Lower leg skin (tissue), 4 donors: Measurements from ENCODE around the gene CENPP. TPM values are rescaled to one million over a fixed set of nuclear protein-coding genes. Genes with fewer than 3 reads are reported as not detected.

Experiments
- DNase-seq, 2 donors: peaks; one replicate each; pipeline ENCODE4 v3.0.0-alpha.2; 2019; ENCODE audit warnings: low spot score in 2 of 2
- H3K4me3 ChIP-seq: fragments of 200-600 bp; sonication (generic); 2 replicates; pipeline ENCODE4 v1.5.1; 2017; ENCODE audit warnings: mild to moderate bottlenecking, low read depth; ENCODE audit not compliant: poor library complexity, severe bottlenecking
- POLR2A ChIP-seq, 2 donors: fragments of 450-650 bp; IDR thresholded peaks; one replicate each; pipeline ENCODE4 v1.6.1; 2016 to 2017; ENCODE audit warnings: antibody characterized with exemption in 2 of 2, mild to moderate bottlenecking in 1 of 2, moderate library complexity in 1 of 2
- WGBS, 2 donors: methylation state at CpG; one replicate each; pipeline ENCODE4 v1.1.5; 2018; 5-methylcytosine and 5-hydroxymethylcytosine counted together
- intact Hi-C: fragments of 100-400 bp; cut with DNase I; formaldehyde crosslinking; loops from one replicate; pipeline ENCODE4 v1.15.0; 2023; ENCODE audit warnings: low total_unique reads
- total RNA-seq, 4 donors: library from RNA; depleted of rRNA; stranded (reverse); fragments of >200 nt; gene quantifications; one replicate each; pipeline ENCODE4 v1.1.0, GENCODE V29; 2016
- TF ChIP-seq, protein P1 (sequence below), 3 donors: fragments of 450-650 bp; IDR thresholded peaks; one replicate each; pipeline ENCODE4 v1.5.1; 2016; ENCODE audit warnings: antibody characterized with exemption in 3 of 3, mild to moderate bottlenecking in 3 of 3, moderate library complexity in 2 of 3

The CENPP gene
- total RNA-seq, 4 donors from 2014 or later = 7.8 to 28.8 (median 12.2) TPM

DNA sequence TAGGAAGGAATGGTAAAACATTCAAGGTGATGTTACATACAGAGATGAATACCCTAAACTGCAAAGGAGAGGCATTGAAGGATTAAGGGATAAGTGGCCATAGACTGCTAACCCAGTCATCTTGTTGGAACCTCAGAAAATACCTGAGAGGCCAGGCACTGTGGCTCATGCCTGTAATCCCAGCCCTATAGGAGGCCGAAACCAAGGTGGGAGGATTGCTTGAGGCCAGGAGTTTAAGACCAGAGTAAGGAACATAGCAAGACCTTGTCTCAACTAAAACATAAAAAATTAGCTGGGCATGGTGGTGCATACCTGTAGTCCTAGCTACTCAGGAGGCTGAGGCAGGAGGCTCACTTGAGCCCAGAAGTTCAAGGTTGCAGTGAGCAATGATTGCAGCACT is 199.1 kb downstream of the CENPP start:
- intact Hi-C loops = no loop called here
- 79 to 95% methylated on average over 1 of the region's 1 CpG for WGBS, 2 donors
- H3K4me3 ChIP-seq = no peak overlapping the region
- TF ChIP-seq, protein P1, sequence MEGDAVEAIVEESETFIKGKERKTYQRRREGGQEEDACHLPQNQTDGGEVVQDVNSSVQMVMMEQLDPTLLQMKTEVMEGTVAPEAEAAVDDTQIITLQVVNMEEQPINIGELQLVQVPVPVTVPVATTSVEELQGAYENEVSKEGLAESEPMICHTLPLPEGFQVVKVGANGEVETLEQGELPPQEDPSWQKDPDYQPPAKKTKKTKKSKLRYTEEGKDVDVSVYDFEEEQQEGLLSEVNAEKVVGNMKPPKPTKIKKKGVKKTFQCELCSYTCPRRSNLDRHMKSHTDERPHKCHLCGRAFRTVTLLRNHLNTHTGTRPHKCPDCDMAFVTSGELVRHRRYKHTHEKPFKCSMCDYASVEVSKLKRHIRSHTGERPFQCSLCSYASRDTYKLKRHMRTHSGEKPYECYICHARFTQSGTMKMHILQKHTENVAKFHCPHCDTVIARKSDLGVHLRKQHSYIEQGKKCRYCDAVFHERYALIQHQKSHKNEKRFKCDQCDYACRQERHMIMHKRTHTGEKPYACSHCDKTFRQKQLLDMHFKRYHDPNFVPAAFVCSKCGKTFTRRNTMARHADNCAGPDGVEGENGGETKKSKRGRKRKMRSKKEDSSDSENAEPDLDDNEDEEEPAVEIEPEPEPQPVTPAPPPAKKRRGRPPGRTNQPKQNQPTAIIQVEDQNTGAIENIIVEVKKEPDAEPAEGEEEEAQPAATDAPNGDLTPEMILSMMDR (IDR thresholded peaks at IDR 0.05) = no peak
- TF ChIP-seq POLR2A (IDR thresholded peaks at IDR 0.05) = no peak
- DNase-seq = no peak

DNA sequence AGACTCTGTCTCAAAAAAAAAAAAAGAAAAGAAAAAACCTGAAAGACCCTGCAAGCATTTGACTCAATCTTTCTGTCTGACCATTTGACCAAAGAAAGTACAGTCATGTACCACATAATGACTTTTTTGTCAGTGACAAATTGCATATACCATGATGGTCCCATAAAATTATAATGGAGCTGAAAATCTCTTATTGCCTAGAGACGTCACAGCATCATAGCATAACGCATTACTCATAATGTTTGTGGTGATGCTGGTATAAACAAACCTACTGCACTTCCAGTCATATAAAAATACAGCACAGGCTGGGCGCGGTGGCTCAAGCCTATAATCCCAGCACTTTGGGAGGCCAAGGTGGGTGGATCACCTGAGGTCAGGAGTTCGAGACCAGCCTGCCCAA is 199.6 kb downstream of the CENPP start:
- TF ChIP-seq, protein P1 (IDR thresholded peaks at IDR 0.05) = no peak
- no peak for TF ChIP-seq POLR2A (IDR thresholded peaks at IDR 0.05)
- 95% methylated on average over 5 of the region's 5 CpGs for WGBS, 2 donors
- intact Hi-C loops = no loop called here
- no peak for DNase-seq
- no peak overlapping the region for H3K4me3 ChIP-seq

DNA sequence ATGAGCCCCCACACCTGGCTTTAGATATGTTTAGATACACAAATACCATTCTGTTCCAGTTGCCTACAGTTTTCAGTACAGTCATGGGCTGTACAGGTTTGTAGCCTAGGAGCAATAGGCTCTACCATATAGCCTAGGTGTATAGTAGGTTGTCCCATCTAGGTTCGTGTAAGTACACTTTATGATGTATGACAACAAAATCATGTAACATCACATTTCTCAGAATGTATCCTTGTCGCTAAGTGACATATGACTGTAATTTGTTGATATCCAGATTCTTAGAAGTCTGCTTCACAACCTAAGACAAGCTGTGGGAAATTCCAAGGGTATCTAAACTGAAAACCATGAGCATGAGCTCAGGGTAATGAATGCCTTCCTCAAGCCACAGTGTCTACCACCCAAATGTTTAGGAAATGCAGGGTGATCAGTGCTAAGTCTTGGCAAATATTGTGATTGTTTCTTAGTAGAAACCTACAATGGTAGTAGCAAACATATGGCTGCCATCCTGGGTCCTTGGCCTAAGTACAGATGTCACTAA is 201.6 kb downstream of the CENPP start:
- DNase-seq = no peak
- intact Hi-C loops = no loop called here
- TF ChIP-seq, protein P1 (IDR thresholded peaks at IDR 0.05) = no peak
- no peak for TF ChIP-seq POLR2A (IDR thresholded peaks at IDR 0.05)
- H3K4me3 ChIP-seq = no peak overlapping the region
- 93 to 100% methylated on average over 2 of the region's 2 CpGs for WGBS, 2 donors

DNA sequence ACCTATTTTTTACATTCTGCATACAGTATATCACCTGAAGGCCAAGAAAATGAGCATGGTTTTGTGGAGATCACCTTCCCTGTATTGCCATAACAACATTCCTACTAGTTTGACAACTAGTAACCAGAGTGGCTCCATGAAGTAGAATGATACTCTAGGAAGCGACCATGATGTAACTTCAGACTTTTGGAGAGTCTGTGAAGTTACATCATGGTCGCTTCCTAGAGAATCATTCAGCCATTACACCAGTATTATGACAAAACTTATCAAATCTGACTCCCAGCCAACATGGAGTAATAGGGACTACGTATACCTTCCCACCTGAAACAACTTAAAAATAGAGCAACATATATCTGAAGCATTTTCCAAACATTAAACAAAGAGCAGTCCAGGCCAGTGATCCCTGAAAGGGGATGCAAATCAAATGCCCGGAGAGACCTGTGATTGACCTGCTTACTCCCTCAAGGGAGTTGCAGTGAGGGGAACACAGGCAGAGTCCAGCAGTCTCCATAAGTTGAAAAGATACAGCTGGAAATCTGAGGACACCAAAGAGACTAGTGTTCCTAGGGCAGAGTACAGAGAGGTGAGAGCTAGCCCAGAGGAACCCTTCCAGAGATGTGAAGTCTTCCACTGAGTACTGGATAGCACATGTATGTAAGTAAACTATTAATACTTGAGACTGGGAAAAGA is 202.2 kb downstream of the CENPP start:
- TF ChIP-seq POLR2A (IDR thresholded peaks at IDR 0.05) = no peak
- TF ChIP-seq, protein P1 (IDR thresholded peaks at IDR 0.05) = no peak
- intact Hi-C loops = no loop called here

DNA sequence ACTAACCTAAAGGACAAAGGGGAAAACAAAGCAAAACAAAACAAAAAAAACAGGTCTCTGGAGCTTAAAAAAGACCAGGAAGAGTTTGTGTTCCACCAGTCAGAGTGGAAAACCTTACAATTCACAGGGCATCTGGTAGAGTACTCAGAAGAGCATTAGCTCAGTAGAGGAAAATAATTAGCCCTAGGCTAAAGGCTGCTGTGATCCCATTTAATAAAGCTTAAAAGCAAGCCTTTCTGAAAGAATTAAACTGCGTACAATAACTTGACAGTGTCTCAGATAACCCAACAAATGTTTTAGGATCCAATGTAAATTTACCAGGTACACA is 202.7 kb downstream of the CENPP start:
- TF ChIP-seq POLR2A (IDR thresholded peaks at IDR 0.05) = no peak
- TF ChIP-seq, protein P1 (IDR thresholded peaks at IDR 0.05) = no peak
- no peak overlapping the region for H3K4me3 ChIP-seq
- 91 to 94% methylated on average over 1 of the region's 1 CpG for WGBS, 2 donors
- intact Hi-C loops = no loop called here
- DNase-seq = no peak

More for the DNA sequence above, 202.2 kb downstream of the CENPP start:
- no peak overlapping the region for H3K4me3 ChIP-seq
- no peak for DNase-seq
- WGBS, 2 donors = 97 to 98% methylated on average over 4 of the region's 4 CpGs

DNA sequence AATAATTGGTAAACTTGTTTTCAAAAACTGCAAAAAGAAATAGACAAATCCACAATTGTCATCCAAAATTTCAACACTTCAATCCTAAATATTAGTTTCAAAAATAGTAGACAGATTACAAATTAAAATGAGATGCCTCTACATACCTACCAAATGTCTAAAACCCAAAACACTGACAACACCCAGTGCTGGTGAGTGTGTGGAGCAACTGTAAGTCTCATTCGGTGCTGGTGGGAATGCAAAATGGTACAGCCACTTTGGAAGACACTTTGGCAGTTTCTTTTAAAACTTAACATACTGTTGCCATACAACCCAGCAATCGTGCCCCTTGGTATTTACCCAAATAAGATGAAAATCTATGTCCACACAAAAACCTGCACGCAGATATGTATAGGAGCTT is 203.4 kb downstream of the CENPP start:
- WGBS, 2 donors = 94 to 95% methylated on average over 3 of the region's 3 CpGs
- intact Hi-C loops = no loop called here
- DNase-seq = no peak
- no peak overlapping the region for H3K4me3 ChIP-seq
- TF ChIP-seq, protein P1 (IDR thresholded peaks at IDR 0.05) = no peak
- no peak for TF ChIP-seq POLR2A (IDR thresholded peaks at IDR 0.05)
